ENCODE measurements around the gene SLC27A6. TPM values are rescaled to one million over a fixed set of nuclear protein-coding genes. Genes with fewer than 3 reads are reported as not detected.

The SLC27A6 gene
- total RNA-seq, 5 donors from 2014 or later (not counting 1 experiment from before 2014, with no cell fraction given): 0.13 TPM; not detected in 4

DNA sequence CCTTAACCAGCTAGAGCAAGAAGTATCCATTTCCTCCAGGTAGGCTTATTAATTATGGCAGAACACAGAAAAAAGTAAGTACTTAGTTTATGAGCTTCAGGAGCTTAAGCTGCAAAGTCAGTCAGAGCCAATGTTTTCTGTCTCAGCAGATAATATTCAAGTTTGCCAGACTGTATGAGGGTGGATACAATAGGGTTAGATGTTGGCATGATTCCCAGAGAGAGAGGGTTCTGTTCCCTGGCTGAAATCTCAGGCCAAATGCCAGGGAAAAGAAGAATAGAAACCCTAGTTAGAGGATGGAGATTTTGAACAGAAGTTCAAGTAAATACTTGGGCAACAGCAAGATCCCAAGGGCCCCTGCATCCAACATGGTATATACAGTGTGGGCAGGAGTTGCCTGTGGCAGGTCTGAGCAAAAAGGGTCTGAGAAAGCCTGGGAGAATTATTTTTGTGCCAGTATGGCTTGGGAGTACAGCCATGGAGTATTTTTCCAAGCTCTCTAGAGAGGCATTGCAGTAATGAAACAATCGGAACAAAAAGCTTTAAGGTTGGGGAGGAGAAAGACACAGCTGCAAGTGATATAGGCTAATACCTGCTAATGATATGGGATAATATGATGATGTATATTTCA is 98.3 kb downstream of the SLC27A6 start:
- H3K27ac ChIP-seq (ENCODE audit: low read length): no peak overlapping the region
- 100% methylated on average over 1 of the region's 1 CpG for WGBS (ENCODE audit: insufficient coverage)
- H3K9me3 ChIP-seq: no peaks in the 10 kb centered on the region
- Mint-ChIP-seq H3K4me1 (no peaks in the 10 kb centered on the region), H3K9me3 (no peaks in the 10 kb centered on the region), H3K27me3 (peaks cover 2 to 10% of the 10 kb centered on the region in 2 donors), H3K27ac (no peak overlapping the region), H3K4me3 (no peak overlapping the region), H3K36me3 (no peaks in the 10 kb centered on the region)
- POLR2A ChIA-PET: no interaction called here
- H3K4me3 ChIP-seq (ENCODE audit: control insufficient read depth in 1 of 2, extremely low read depth in 1 of 2, low read length in 1 of 2): no peak overlapping the region
- CTCF ChIA-PET: no interaction called here
- no peak for ATAC-seq (replicated peaks in 1 of 4)
- H3K36me3 ChIP-seq (ENCODE audit: control insufficient read depth in 2 of 2, extremely low read depth in 1 of 2, insufficient read depth in 1 of 2, low read length in 1 of 2): no peaks in the 10 kb centered on the region
- no peaks in the 10 kb centered on the region for H3K4me1 ChIP-seq (ENCODE audit: control insufficient read depth in 1 of 2, extremely low read depth in 1 of 2, insufficient read depth in 2 of 2, low read length in 2 of 2)
- no peaks in the 10 kb centered on the region for H3K27me3 ChIP-seq (replicated peaks in 1 of 2; ENCODE audit: control insufficient read depth in 2 of 2, extremely low read depth in 1 of 2, insufficient read depth in 2 of 2, low read length in 1 of 2)
- no peak for DNase-seq

DNA sequence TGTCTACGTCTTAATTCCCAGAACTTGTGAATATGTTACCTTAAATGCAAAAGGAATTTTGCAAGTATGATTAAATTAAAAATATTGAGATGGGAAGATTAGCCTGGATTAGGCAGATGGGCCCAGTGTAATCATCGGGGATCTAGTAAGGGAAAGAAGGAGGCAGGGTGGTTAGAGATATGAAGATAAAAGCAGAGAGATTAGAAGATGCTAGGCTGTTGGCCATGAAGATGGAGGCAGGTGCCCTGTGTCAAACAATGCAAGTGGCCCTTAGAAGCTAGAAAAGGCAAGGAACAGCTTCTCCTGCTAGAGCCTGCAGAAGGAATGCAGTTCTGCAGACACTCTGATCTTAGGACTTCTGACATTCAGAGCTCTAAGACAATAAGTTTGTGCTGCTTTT is 100.4 kb downstream of the SLC27A6 start:
- H3K4me1 Mint-ChIP-seq: no peaks in the 10 kb centered on the region
- H3K9me3 Mint-ChIP-seq: no peaks in the 10 kb centered on the region
- no peak overlapping the region for H3K27ac Mint-ChIP-seq
- Histone ChIP-seq H3K4me3 (ENCODE audit: control insufficient read depth in 1 of 2, extremely low read depth in 1 of 2, low read length in 1 of 2) (no peak overlapping the region), H3K4me1 (ENCODE audit: control insufficient read depth in 1 of 2, extremely low read depth in 1 of 2, insufficient read depth in 2 of 2, low read length in 2 of 2) (no peaks in the 10 kb centered on the region), H3K36me3 (ENCODE audit: control insufficient read depth in 2 of 2, extremely low read depth in 1 of 2, insufficient read depth in 1 of 2, low read length in 1 of 2) (no peaks in the 10 kb centered on the region), H3K27me3 (replicated peaks in 1 of 2; ENCODE audit: control insufficient read depth in 2 of 2, extremely low read depth in 1 of 2, insufficient read depth in 2 of 2, low read length in 1 of 2) (no peaks in the 10 kb centered on the region), H3K9me3 (no peaks in the 10 kb centered on the region), H3K27ac (ENCODE audit: low read length) (no peak overlapping the region)
- ChIA-PET POLR2A (no interaction called here), CTCF (no interaction called here)
- WGBS (ENCODE audit: insufficient coverage): 100% methylated on average over 2 of the region's 2 CpGs
- ATAC-seq (replicated peaks in 1 of 4) (no peak), DNase-seq (no peak)
- H3K27me3 Mint-ChIP-seq: peaks cover 2 to 9% of the 10 kb centered on the region in 2 donors
- H3K36me3 Mint-ChIP-seq: no peaks in the 10 kb centered on the region
- H3K4me3 Mint-ChIP-seq: no peak overlapping the region

DNA sequence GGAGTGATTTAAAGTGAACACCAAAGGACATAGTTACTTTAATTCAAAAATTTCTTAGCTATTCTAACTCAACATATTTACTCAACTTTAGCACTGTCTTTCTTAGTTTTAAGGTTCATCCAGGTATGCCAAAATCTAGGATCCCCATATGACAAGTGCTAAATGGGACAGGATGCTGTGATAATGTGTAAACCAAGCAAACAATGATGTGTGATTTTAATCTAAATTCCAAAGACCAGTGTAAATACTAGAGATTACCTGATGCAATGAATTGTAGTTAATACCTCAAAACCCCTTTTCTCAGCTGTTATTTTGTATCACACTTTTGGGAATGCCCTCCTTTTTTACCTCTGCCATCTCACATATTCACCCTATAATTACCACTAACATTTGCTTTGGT is 102.5 kb downstream of the SLC27A6 start:
- Histone ChIP-seq H3K9me3 (no peaks in the 10 kb centered on the region), H3K4me1 (ENCODE audit: control insufficient read depth in 1 of 2, extremely low read depth in 1 of 2, insufficient read depth in 2 of 2, low read length in 2 of 2) (no peaks in the 10 kb centered on the region), H3K27me3 (replicated peaks in 1 of 2; ENCODE audit: control insufficient read depth in 2 of 2, extremely low read depth in 1 of 2, insufficient read depth in 2 of 2, low read length in 1 of 2) (no peaks in the 10 kb centered on the region), H3K4me3 (ENCODE audit: control insufficient read depth in 1 of 2, extremely low read depth in 1 of 2, low read length in 1 of 2) (no peak overlapping the region), H3K27ac (ENCODE audit: low read length) (no peak overlapping the region), H3K36me3 (ENCODE audit: control insufficient read depth in 2 of 2, extremely low read depth in 1 of 2, insufficient read depth in 1 of 2, low read length in 1 of 2) (no peaks in the 10 kb centered on the region)
- Mint-ChIP-seq H3K4me1 (no peaks in the 10 kb centered on the region), H3K9me3 (no peaks in the 10 kb centered on the region), H3K27ac (no peak overlapping the region), H3K36me3 (no peaks in the 10 kb centered on the region), H3K27me3 (peaks cover 2 to 9% of the 10 kb centered on the region in 2 donors), H3K4me3 (no peak overlapping the region)
- DNase-seq: no peak
- POLR2A ChIA-PET: interaction anchor here in 1 of 2 donors (0.6 kb wide), 1 partner anchor 1406 kb away, joined by 3 read pairs; no protein-coding TSS in a partner anchor
- CTCF ChIA-PET: no interaction called here
- ATAC-seq (replicated peaks in 1 of 4): no peak

DNA sequence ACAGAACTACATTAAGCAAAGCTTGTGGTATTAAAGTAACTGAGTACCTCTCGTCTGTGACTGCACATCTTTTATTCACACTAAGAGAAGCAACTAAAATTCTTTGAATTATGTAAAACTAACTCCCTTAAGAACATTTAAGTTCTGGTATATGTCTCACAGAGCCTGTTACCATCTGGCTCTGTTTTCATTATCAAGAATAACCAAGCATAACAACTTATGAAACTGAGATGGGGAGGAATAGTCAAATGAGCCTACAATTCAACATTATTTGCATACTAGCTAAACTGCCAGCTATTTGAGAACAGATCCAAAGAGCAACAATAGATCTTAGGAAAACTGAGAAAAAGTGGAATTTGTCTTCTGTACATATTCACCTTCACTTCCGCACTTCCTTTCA is 104.0 kb downstream of the SLC27A6 start:
- no peak for ATAC-seq (replicated peaks in 1 of 4)

DNA sequence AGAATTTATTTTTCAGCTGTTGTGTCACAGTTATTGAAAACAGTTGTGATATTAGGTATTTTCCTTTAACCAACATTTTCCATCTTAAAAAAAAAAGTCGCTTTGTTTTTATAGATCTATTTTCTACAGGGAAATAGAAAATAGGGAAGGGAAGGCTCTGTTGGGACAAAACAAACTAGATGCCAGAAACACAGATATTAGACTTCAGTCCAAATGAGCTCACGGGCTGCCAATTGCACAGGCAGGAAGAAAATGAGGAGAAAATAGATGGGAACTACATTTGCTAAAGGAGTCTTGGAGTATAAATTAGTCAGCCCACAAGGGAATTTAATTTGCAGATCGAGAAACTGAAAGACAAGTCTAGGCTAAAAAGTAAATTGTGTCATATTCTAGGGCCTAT is 107.8 kb downstream of the SLC27A6 start:
- no peaks in the 10 kb centered on the region for H3K9me3 Mint-ChIP-seq
- no peak for DNase-seq

More for the DNA sequence above, 104.0 kb downstream of the SLC27A6 start:
- no peaks in the 10 kb centered on the region for H3K9me3 Mint-ChIP-seq
- H3K27me3 Mint-ChIP-seq: peaks cover 2 to 14% of the 10 kb centered on the region in 2 donors
- POLR2A ChIA-PET: no interaction called here
- H3K36me3 Mint-ChIP-seq: no peaks in the 10 kb centered on the region
- CTCF ChIA-PET: no interaction called here
- no peaks in the 10 kb centered on the region for H3K4me1 ChIP-seq (ENCODE audit: control insufficient read depth in 1 of 2, extremely low read depth in 1 of 2, insufficient read depth in 2 of 2, low read length in 2 of 2)
- no peak overlapping the region for H3K4me3 ChIP-seq (ENCODE audit: control insufficient read depth in 1 of 2, extremely low read depth in 1 of 2, low read length in 1 of 2)
- H3K4me3 Mint-ChIP-seq: no peak overlapping the region
- no peaks in the 10 kb centered on the region for H3K27me3 ChIP-seq (replicated peaks in 1 of 2; ENCODE audit: control insufficient read depth in 2 of 2, extremely low read depth in 1 of 2, insufficient read depth in 2 of 2, low read length in 1 of 2)
- no peak overlapping the region for H3K27ac Mint-ChIP-seq
- WGBS (ENCODE audit: insufficient coverage): no CpG with 5 or more reads among the region's 2 CpGs
- DNase-seq: no peak
- no peaks in the 10 kb centered on the region for H3K4me1 Mint-ChIP-seq
- H3K27ac ChIP-seq (ENCODE audit: low read length): no peak overlapping the region
- H3K9me3 ChIP-seq: no peaks in the 10 kb centered on the region
- no peaks in the 10 kb centered on the region for H3K36me3 ChIP-seq (ENCODE audit: control insufficient read depth in 2 of 2, extremely low read depth in 1 of 2, insufficient read depth in 1 of 2, low read length in 1 of 2)

DNA sequence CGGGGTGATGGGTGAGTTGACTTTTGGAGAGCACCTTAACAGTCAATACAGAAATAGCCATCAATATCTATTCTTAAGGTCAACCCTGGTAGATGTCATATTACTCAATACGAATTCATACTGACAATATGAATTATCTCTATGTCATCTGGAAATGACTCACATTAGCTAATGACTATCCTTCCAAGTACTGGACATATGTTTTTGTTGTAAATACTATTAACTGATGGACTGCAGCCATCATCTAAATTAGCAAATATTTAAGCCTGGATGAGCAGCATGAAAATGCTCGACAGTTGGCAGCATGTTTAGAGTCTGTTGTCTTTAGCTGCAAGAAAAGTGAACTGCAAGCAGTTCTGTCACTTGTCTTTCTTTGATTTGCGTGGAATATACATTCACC is 109.6 kb downstream of the SLC27A6 start:
- H3K27ac Mint-ChIP-seq: no peak overlapping the region

More for the DNA sequence above, 107.8 kb downstream of the SLC27A6 start:
- Mint-ChIP-seq H3K4me3 (no peak overlapping the region), H3K27me3 (peaks cover 6 to 19% of the 10 kb centered on the region in 2 donors), H3K27ac (no peak overlapping the region), H3K4me1 (no peaks in the 10 kb centered on the region), H3K36me3 (no peaks in the 10 kb centered on the region)
- Histone ChIP-seq H3K4me3 (ENCODE audit: control insufficient read depth in 1 of 2, extremely low read depth in 1 of 2, low read length in 1 of 2) (no peak overlapping the region), H3K36me3 (ENCODE audit: control insufficient read depth in 2 of 2, extremely low read depth in 1 of 2, insufficient read depth in 1 of 2, low read length in 1 of 2) (no peaks in the 10 kb centered on the region), H3K4me1 (ENCODE audit: control insufficient read depth in 1 of 2, extremely low read depth in 1 of 2, insufficient read depth in 2 of 2, low read length in 2 of 2) (no peaks in the 10 kb centered on the region), H3K27me3 (replicated peaks in 1 of 2; ENCODE audit: control insufficient read depth in 2 of 2, extremely low read depth in 1 of 2, insufficient read depth in 2 of 2, low read length in 1 of 2) (no peaks in the 10 kb centered on the region), H3K9me3 (no peaks in the 10 kb centered on the region), H3K27ac (ENCODE audit: low read length) (no peak overlapping the region)
- POLR2A ChIA-PET: interaction anchor here in 1 of 2 donors (1.0 kb wide), 1 partner anchor 51 kb away, joined by 3 read pairs; no protein-coding TSS in a partner anchor
- 86% methylated on average over 1 of the region's 3 CpGs for WGBS (ENCODE audit: insufficient coverage)
- ATAC-seq (replicated peaks in 1 of 4): no peak
- CTCF ChIA-PET: interaction anchor here in 1 of 2 donors (0.5 kb wide), 1 partner anchor 15 kb away, joined by 3 read pairs; no protein-coding TSS in a partner anchor

More for the DNA sequence above, 109.6 kb downstream of the SLC27A6 start:
- Mint-ChIP-seq H3K4me3 (no peak overlapping the region), H3K9me3 (no peaks in the 10 kb centered on the region), H3K36me3 (no peaks in the 10 kb centered on the region), H3K27me3 (peaks cover 6 to 16% of the 10 kb centered on the region in 2 donors), H3K4me1 (no peaks in the 10 kb centered on the region)
- WGBS (ENCODE audit: insufficient coverage): 75% methylated on average over 1 of the region's 4 CpGs
- ChIA-PET CTCF (no interaction called here), POLR2A (no interaction called here)
- Histone ChIP-seq H3K4me3 (ENCODE audit: control insufficient read depth in 1 of 2, extremely low read depth in 1 of 2, low read length in 1 of 2) (no peak overlapping the region), H3K4me1 (ENCODE audit: control insufficient read depth in 1 of 2, extremely low read depth in 1 of 2, insufficient read depth in 2 of 2, low read length in 2 of 2) (no peaks in the 10 kb centered on the region), H3K9me3 (no peaks in the 10 kb centered on the region), H3K27me3 (replicated peaks in 1 of 2; ENCODE audit: control insufficient read depth in 2 of 2, extremely low read depth in 1 of 2, insufficient read depth in 2 of 2, low read length in 1 of 2) (no peaks in the 10 kb centered on the region), H3K27ac (ENCODE audit: low read length) (no peak overlapping the region), H3K36me3 (ENCODE audit: control insufficient read depth in 2 of 2, extremely low read depth in 1 of 2, insufficient read depth in 1 of 2, low read length in 1 of 2) (no peaks in the 10 kb centered on the region)
- ATAC-seq (replicated peaks in 1 of 4): no peak
- DNase-seq: no peak

Data from T-cell (primary cell).